GM23338 (cell line): ENCODE data around the gene BRSK2. TPM values are rescaled to one million over a fixed set of nuclear protein-coding genes. Genes with fewer than 3 reads are reported as not detected.

ENCODE experiments used
- ATAC-seq: fragments of 200-7000 bp; cut with Tn5 transposase; 3 replicates; pipeline ENCODE4 v1.9.1; 2020
- DNase-seq: peaks from one replicate; pipeline ENCODE4 v3.0.0-alpha.2; 2015; ENCODE audit warnings: low spot score
- H2AFZ ChIP-seq: fragments of 200-600 bp; sonication (generic); 2 replicates; pipeline ENCODE4 v1.8.0; 2016; ENCODE audit warnings: antibody characterized with exemption, mild to moderate bottlenecking, moderate library complexity
- H3F3A ChIP-seq: fragments of 200-600 bp; sonication (generic); replicated peaks from 2 replicates; pipeline ENCODE4 v1.8.0; 2017; ENCODE audit warnings: antibody characterized with exemption, mixed run types, low read depth
- H3K27ac ChIP-seq: fragments of 200-600 bp; sonication (generic); 2 replicates; pipeline ENCODE4 v1.6.1; 2016; ENCODE audit warnings: low read depth
- H3K27me3 ChIP-seq: fragments of 200-600 bp; sonication (generic); 2 replicates; pipeline ENCODE4 v1.8.0; 2016; ENCODE audit warnings: mild to moderate bottlenecking, mixed run types, moderate library complexity; ENCODE audit not compliant: insufficient read depth
- H3K36me3 ChIP-seq: fragments of 200-600 bp; sonication (generic); 2 replicates; pipeline ENCODE4 v1.8.0; 2016; ENCODE audit warnings: mild to moderate bottlenecking; ENCODE audit not compliant: insufficient read depth
- H3K4me1 ChIP-seq: fragments of 200-600 bp; sonication (generic); 2 replicates; pipeline ENCODE4 v1.8.0; 2016; ENCODE audit warnings: mild to moderate bottlenecking, moderate library complexity; ENCODE audit not compliant: insufficient read depth
- H3K4me2 ChIP-seq: fragments of 200-600 bp; sonication (generic); 2 replicates; pipeline ENCODE4 v1.7.1; 2017; ENCODE audit warnings: mixed run types
- H3K4me3 ChIP-seq: fragments of 200-600 bp; sonication (generic); 2 replicates; pipeline ENCODE4 v1.6.1; 2016; ENCODE audit warnings: mixed run types
- H3K79me2 ChIP-seq: fragments of 200-600 bp; sonication (generic); replicated peaks from 2 replicates; pipeline ENCODE4 v1.8.0; 2017; ENCODE audit warnings: mild to moderate bottlenecking; ENCODE audit not compliant: insufficient read depth
- H3K9me2 ChIP-seq: fragments of 200-600 bp; sonication (generic); 2 replicates; pipeline ENCODE4 v1.8.0; 2017; ENCODE audit not compliant: insufficient read depth
- H4K20me1 ChIP-seq: fragments of 200-600 bp; sonication (generic); replicated peaks from 2 replicates; pipeline ENCODE4 v1.8.0; 2017; ENCODE audit warnings: mild to moderate bottlenecking; ENCODE audit not compliant: insufficient read depth
- H3K27ac Mint-ChIP-seq: 2 replicates; pipeline ENCODE4 v1.8.0; 2020; ENCODE audit warnings: inconsistent platforms, mild to moderate bottlenecking, moderate library complexity, mixed read lengths
- H3K27me3 Mint-ChIP-seq: 3 replicates; pipeline ENCODE4 v1.8.0; 2022; ENCODE audit warnings: low read depth, mild to moderate bottlenecking, moderate library complexity, mixed read lengths, inconsistent platforms; ENCODE audit not compliant: insufficient read depth, poor library complexity
- H3K36me3 Mint-ChIP-seq: 3 replicates; pipeline ENCODE4 v1.8.0; 2021; ENCODE audit warnings: low read depth, mild to moderate bottlenecking, inconsistent platforms, moderate library complexity, mixed read lengths
- H3K4me1 Mint-ChIP-seq: 3 replicates; pipeline ENCODE4 v1.8.0; 2020; ENCODE audit warnings: mild to moderate bottlenecking, inconsistent platforms, mixed read lengths
- H3K4me3 Mint-ChIP-seq: 3 replicates; pipeline ENCODE4 v1.8.0; 2021; ENCODE audit warnings: moderate library complexity, mild to moderate bottlenecking, inconsistent platforms, mixed read lengths
- H3K9me3 Mint-ChIP-seq: 3 replicates; pipeline ENCODE4 v1.8.0; 2020; ENCODE audit warnings: moderate library complexity, mild to moderate bottlenecking, inconsistent platforms, mixed read lengths
- CREB1 ChIP-seq: fragments of 250-450 bp; sonication (Bioruptor Pico); IDR thresholded peaks from 2 replicates; pipeline ENCODE4 v1.5.0; 2020; ENCODE audit warnings: low read depth, mild to moderate bottlenecking, moderate library complexity
- CTCF ChIP-seq, 2 experiments: fragments of 200-600 bp in 1 of 2; sonication (generic) in 1 of 2; conservative IDR thresholded peaks; 2 replicates each; pipeline versions ENCODE4 v1.5.1 to v1.6.1; 2016 to 2017; ENCODE audit warnings: antibody characterized with exemption in 2 of 2, low read depth in 2 of 2, mild to moderate bottlenecking in 2 of 2, moderate library complexity in 1 of 2
- EZH2 ChIP-seq: fragments of 200-600 bp; sonication (generic); IDR thresholded peaks from one replicate; pipeline ENCODE4 v1.8.0; 2017; ENCODE audit warnings: antibody characterized with exemption, mild to moderate bottlenecking, low read depth; ENCODE audit not compliant: unreplicated experiment
- EZH2phosphoT487 ChIP-seq: fragments of 200-600 bp; sonication (generic); IDR thresholded peaks from one replicate; pipeline ENCODE4 v1.8.1; 2018; ENCODE audit warnings: antibody characterized with exemption; ENCODE audit not compliant: unreplicated experiment
- JUNB ChIP-seq: IDR thresholded peaks from one replicate; pipeline ENCODE4 v1.6.1; 2016; ENCODE audit warnings: antibody characterized with exemption; ENCODE audit not compliant: unreplicated experiment
- NANOG ChIP-seq: IDR thresholded peaks from 2 replicates; pipeline ENCODE4 v1.6.1; 2016; ENCODE audit warnings: antibody characterized with exemption, borderline replicate concordance
- POLR2AphosphoS5 ChIP-seq: IDR thresholded peaks from 2 replicates; pipeline ENCODE4 v1.6.1; 2016; ENCODE audit warnings: antibody characterized with exemption, low read depth
- STAT1 ChIP-seq: IDR thresholded peaks from one replicate; pipeline ENCODE4 v1.6.1; 2016; ENCODE audit warnings: antibody characterized with exemption; ENCODE audit not compliant: unreplicated experiment
- ZNF114 ChIP-seq: fragments of 250-450 bp; sonication (Bioruptor Pico); IDR thresholded peaks from 2 replicates; pipeline ENCODE4 v1.5.0; 2020; ENCODE audit warnings: mild to moderate bottlenecking, moderate library complexity
- ZNF331 ChIP-seq: fragments of 250-450 bp; sonication (Bioruptor Pico); IDR thresholded peaks from 2 replicates; pipeline ENCODE4 v1.5.0; 2020; ENCODE audit warnings: low read depth, mild to moderate bottlenecking, moderate library complexity
- polyA plus RNA-seq: library from polyadenylated mRNA; unstranded; fragments of >200 nt; fragmentation: Nextera tagmentation; extraction: Ambion mirVana; gene quantifications from 2 replicates; pipeline ENCODE4 v1.2.1, GENCODE V29; 2016
- total RNA-seq: library from RNA; depleted of rRNA; stranded (reverse); fragments of >200 nt; shearing (Covaris generic); gene quantifications from 2 replicates; pipeline ENCODE4 v1.2.3, GENCODE V29; 2014
- TF ChIP-seq, protein P1 (sequence below): IDR thresholded peaks from one replicate; pipeline ENCODE4 v1.6.1; 2018; ENCODE audit warnings: antibody characterized with exemption; ENCODE audit not compliant: unreplicated experiment
- TF ChIP-seq, protein P2 (sequence below): IDR thresholded peaks from 2 replicates; pipeline ENCODE4 v1.6.1; 2016; ENCODE audit warnings: antibody characterized with exemption

BRSK2 gene
- total and polyA plus RNA-seq, 2 experiments from 2014 or later: 7.2 to 20.3 TPM

DNA sequence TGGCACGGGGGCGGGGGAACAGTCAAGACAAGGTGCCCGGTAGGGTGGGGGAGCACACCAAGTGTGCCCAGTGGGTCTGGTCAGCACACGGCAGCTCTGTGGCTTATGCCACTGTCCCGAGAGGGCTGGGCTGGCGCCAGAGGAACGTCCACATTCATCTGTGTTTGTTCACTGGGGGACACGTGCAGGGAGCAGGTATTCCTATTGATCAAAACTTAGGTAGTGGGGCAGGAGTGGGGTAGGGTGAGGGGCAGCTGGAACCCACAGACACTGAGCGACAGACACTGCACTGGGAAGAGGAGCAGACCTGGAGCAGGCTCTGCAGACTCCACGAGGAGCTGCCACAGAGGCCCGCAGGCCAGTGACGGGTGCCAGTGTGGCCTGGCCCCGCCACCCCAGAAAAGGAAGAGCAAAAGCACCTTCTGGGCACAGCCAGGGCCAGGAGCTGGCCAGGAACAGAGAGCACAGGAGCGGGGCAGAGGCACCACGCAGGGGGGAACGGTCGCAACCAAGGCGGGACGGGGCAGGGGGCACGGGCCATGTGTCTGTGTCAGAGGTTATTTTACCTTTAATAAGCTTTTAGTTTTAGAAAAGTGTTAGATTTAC is 98.9 kb downstream of the BRSK2 start:
- Histone ChIP-seq H3F3A (no peaks in the 10 kb centered on the region), H3K9me2 (no peaks in the 10 kb centered on the region), H3K4me2 (no peak overlapping the region), H3K4me1 (no peaks in the 10 kb centered on the region), H3K4me3 (no peak overlapping the region), H3K36me3 (no peaks in the 10 kb centered on the region), H4K20me1 (peaks cover 14% of the 10 kb centered on the region; the same call in 1 of the 2 replicates), H3K79me2 (peaks cover 24% of the 10 kb centered on the region), H3K27ac (no peak overlapping the region), H2AFZ (no peak overlapping the region), H3K27me3 (no peaks in the 10 kb centered on the region)
- H3K27ac Mint-ChIP-seq: no peak overlapping the region; the same call in 1 of the 2 replicates
- peaks cover 8% of the 10 kb centered on the region; the same call in 2 of the 3 replicates for H3K4me1 Mint-ChIP-seq
- TF ChIP-seq, protein P1, sequence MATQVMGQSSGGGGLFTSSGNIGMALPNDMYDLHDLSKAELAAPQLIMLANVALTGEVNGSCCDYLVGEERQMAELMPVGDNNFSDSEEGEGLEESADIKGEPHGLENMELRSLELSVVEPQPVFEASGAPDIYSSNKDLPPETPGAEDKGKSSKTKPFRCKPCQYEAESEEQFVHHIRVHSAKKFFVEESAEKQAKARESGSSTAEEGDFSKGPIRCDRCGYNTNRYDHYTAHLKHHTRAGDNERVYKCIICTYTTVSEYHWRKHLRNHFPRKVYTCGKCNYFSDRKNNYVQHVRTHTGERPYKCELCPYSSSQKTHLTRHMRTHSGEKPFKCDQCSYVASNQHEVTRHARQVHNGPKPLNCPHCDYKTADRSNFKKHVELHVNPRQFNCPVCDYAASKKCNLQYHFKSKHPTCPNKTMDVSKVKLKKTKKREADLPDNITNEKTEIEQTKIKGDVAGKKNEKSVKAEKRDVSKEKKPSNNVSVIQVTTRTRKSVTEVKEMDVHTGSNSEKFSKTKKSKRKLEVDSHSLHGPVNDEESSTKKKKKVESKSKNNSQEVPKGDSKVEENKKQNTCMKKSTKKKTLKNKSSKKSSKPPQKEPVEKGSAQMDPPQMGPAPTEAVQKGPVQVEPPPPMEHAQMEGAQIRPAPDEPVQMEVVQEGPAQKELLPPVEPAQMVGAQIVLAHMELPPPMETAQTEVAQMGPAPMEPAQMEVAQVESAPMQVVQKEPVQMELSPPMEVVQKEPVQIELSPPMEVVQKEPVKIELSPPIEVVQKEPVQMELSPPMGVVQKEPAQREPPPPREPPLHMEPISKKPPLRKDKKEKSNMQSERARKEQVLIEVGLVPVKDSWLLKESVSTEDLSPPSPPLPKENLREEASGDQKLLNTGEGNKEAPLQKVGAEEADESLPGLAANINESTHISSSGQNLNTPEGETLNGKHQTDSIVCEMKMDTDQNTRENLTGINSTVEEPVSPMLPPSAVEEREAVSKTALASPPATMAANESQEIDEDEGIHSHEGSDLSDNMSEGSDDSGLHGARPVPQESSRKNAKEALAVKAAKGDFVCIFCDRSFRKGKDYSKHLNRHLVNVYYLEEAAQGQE: no peak
- TF ChIP-seq, protein P2, sequence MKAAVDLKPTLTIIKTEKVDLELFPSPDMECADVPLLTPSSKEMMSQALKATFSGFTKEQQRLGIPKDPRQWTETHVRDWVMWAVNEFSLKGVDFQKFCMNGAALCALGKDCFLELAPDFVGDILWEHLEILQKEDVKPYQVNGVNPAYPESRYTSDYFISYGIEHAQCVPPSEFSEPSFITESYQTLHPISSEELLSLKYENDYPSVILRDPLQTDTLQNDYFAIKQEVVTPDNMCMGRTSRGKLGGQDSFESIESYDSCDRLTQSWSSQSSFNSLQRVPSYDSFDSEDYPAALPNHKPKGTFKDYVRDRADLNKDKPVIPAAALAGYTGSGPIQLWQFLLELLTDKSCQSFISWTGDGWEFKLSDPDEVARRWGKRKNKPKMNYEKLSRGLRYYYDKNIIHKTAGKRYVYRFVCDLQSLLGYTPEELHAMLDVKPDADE: no peak
- peaks cover 9% of the 10 kb centered on the region for H3K27me3 Mint-ChIP-seq
- H3K4me3 Mint-ChIP-seq: no peak overlapping the region
- DNase-seq: no peak
- no peak for ATAC-seq
- no peaks in the 10 kb centered on the region for H3K36me3 Mint-ChIP-seq
- H3K9me3 Mint-ChIP-seq: no peaks in the 10 kb centered on the region

- no peaks in the 10 kb centered on the region for H3K36me3 Mint-ChIP-seq
- H2AFZ ChIP-seq: no peak overlapping the region
- no peak for TF ChIP-seq EZH2phosphoT487
- no peak for TF ChIP-seq JUNB
- TF ChIP-seq, protein P1: no peak
- no peak for TF ChIP-seq CREB1 (CRISPR knock-in tag)
- no peak for TF ChIP-seq NANOG
- no peak for TF ChIP-seq STAT1
- TF ChIP-seq, protein P2: no peak
- TF ChIP-seq CTCF (conservative IDR thresholded peaks at IDR 0.05; ENCODE audit: low read depth in 2 of 2): no peak
- TF ChIP-seq POLR2AphosphoS5: no peak
- no peak for TF ChIP-seq ZNF114 (CRISPR knock-in tag)
- TF ChIP-seq EZH2: no peak
- no peak for TF ChIP-seq ZNF331 (CRISPR knock-in tag)
Measured at GRCh38 chr11:1490651-1491050, 100.9 kb downstream of the BRSK2 start.

More at GRCh38 chr11:1490651-1491050, 100.9 kb downstream of the BRSK2 start:
- no peak for ATAC-seq
- no peaks in the 10 kb centered on the region for H3K9me2 ChIP-seq
- H3K4me3 ChIP-seq: no peak overlapping the region
- 0 out of 3 replicates have a peak, but pooled peaks cover 1% of the 10 kb centered on the region for H3K9me3 Mint-ChIP-seq
- H3K27ac Mint-ChIP-seq: no peak overlapping the region
- peaks cover 43% of the 10 kb centered on the region for H3K79me2 ChIP-seq
- no peak overlapping the region for H3K4me3 Mint-ChIP-seq
- H3K27ac ChIP-seq: no peak overlapping the region
- no peaks in the 10 kb centered on the region for H3K27me3 ChIP-seq
- H3F3A ChIP-seq: no peaks in the 10 kb centered on the region
- H3K27me3 Mint-ChIP-seq: peaks cover 8% of the 10 kb centered on the region
- H3K36me3 ChIP-seq: no peaks in the 10 kb centered on the region
- H3K4me1 Mint-ChIP-seq: peaks cover 8% of the 10 kb centered on the region; the same call in 2 of the 3 replicates
- no peak for DNase-seq
- H3K4me1 ChIP-seq: no peaks in the 10 kb centered on the region
- H4K20me1 ChIP-seq: peaks cover 16% of the 10 kb centered on the region
- no peak overlapping the region for H3K4me2 ChIP-seq
